Measurements from ENCODE around the gene MAD1L1. TPM values are rescaled to one million over a fixed set of nuclear protein-coding genes. Genes with fewer than 3 reads are reported as not detected.

MAD1L1 gene
- total and polyA plus RNA-seq, 4 donors, result 43.0 to 54.9 (median 49.9) TPM

GRCh38 chr7:2275101-2275500 lies 42.4 kb upstream of the MAD1L1 start:
- Histone ChIP-seq H3K4me3 (no peak overlapping the region), H3K27me3 (ENCODE audit: control insufficient read depth in 3 of 3, insufficient read depth in 3 of 3, low read length in 2 of 3) (no peaks in the 10 kb centered on the region), H3K9me3 (ENCODE audit: control insufficient read depth in 4 of 4, insufficient read depth in 3 of 4, low read length in 3 of 4) (no peaks in the 10 kb centered on the region), H3K9ac (ENCODE audit: insufficient read depth in 1 of 2, low read length in 2 of 2) (no peak overlapping the region), H3K4me1 (ENCODE audit: control insufficient read depth in 5 of 5, insufficient read depth in 5 of 5, low read length in 5 of 5) (peaks cover 0 to 10% (median 7%) of the 10 kb centered on the region in 5 donors), H3K36me3 (ENCODE audit: control insufficient read depth in 4 of 4, insufficient read depth in 4 of 4, low read length in 4 of 4) (peaks cover 0 to 32% (median 12%) of the 10 kb centered on the region in 4 donors), H3K27ac (ENCODE audit: low read depth in 1 of 2, low read length in 1 of 2) (no peak overlapping the region)
- ATAC-seq (ENCODE audit: insufficient read depth, low FRiP score) (no peak), DNase-seq (no peak)
- WGBS, 2 donors, result 92 to 93% methylated on average over 18 of the region's 18 CpGs
- TF ChIP-seq CTCF (IDR thresholded peaks at IDR 0.05; ENCODE audit: control extremely low read depth, extremely low read depth), result no peak

- Histone ChIP-seq H3K4me1 (ENCODE audit: control insufficient read depth in 5 of 5, insufficient read depth in 5 of 5, low read length in 5 of 5) (peaks cover 0 to 6% (median 3%) of the 10 kb centered on the region in 5 donors), H3K27ac (ENCODE audit: low read depth in 1 of 2, low read length in 1 of 2) (no peak overlapping the region), H3K4me3 (no peak overlapping the region), H3K27me3 (ENCODE audit: control insufficient read depth in 3 of 3, insufficient read depth in 3 of 3, low read length in 2 of 3) (no peaks in the 10 kb centered on the region), H3K9me3 (ENCODE audit: control insufficient read depth in 4 of 4, insufficient read depth in 3 of 4, low read length in 3 of 4) (no peaks in the 10 kb centered on the region), H3K9ac (ENCODE audit: insufficient read depth in 1 of 2, low read length in 2 of 2) (no peak overlapping the region), H3K36me3 (ENCODE audit: control insufficient read depth in 4 of 4, insufficient read depth in 4 of 4, low read length in 4 of 4) (peaks cover 0 to 32% (median 12%) of the 10 kb centered on the region in 4 donors)
- TF ChIP-seq CTCF (IDR thresholded peaks at IDR 0.05; ENCODE audit: control extremely low read depth, extremely low read depth), result no peak
- 91 to 96% methylated on average over 7 of the region's 7 CpGs for WGBS, 2 donors
- ATAC-seq (ENCODE audit: insufficient read depth, low FRiP score) (no peak), DNase-seq (no peak)
Observed at GRCh38 chr7:2274666-2275065, 41.9 kb upstream of the MAD1L1 start.

- H3K4me3 ChIP-seq, result no peak overlapping the region
- peaks cover 0 to 32% (median 12%) of the 10 kb centered on the region in 4 donors for H3K36me3 ChIP-seq (ENCODE audit: control insufficient read depth in 4 of 4, insufficient read depth in 4 of 4, low read length in 4 of 4)
- H3K4me1 ChIP-seq (ENCODE audit: control insufficient read depth in 5 of 5, insufficient read depth in 5 of 5, low read length in 5 of 5), result no peaks in the 10 kb centered on the region
- ATAC-seq (ENCODE audit: insufficient read depth, low FRiP score) (no peak), DNase-seq (no peak)
- WGBS, 2 donors, result 94 to 98% methylated on average over 20 of the region's 20 CpGs
- no peak overlapping the region for H3K9ac ChIP-seq (ENCODE audit: insufficient read depth in 1 of 2, low read length in 2 of 2)
- TF ChIP-seq CTCF (IDR thresholded peaks at IDR 0.05; ENCODE audit: control extremely low read depth, extremely low read depth), result no peak
- no peaks in the 10 kb centered on the region for H3K9me3 ChIP-seq (ENCODE audit: control insufficient read depth in 4 of 4, insufficient read depth in 3 of 4, low read length in 3 of 4)
- H3K27ac ChIP-seq (ENCODE audit: low read depth in 1 of 2, low read length in 1 of 2), result no peak overlapping the region
- H3K27me3 ChIP-seq (ENCODE audit: control insufficient read depth in 3 of 3, insufficient read depth in 3 of 3, low read length in 2 of 3), result no peaks in the 10 kb centered on the region
Observed at GRCh38 chr7:2273866-2274265, 41.1 kb upstream of the MAD1L1 start.

GRCh38 chr7:2272031-2272430 lies 39.3 kb upstream of the MAD1L1 start:
- no peak for ATAC-seq (ENCODE audit: insufficient read depth, low FRiP score)

More at GRCh38 chr7:2272031-2272430, 39.3 kb upstream of the MAD1L1 start:
- no peak for DNase-seq
- WGBS, 2 donors, result 89 to 92% methylated on average over 9 of the region's 9 CpGs
- no peak for TF ChIP-seq CTCF (IDR thresholded peaks at IDR 0.05; ENCODE audit: control extremely low read depth, extremely low read depth)
- Histone ChIP-seq H3K27ac (ENCODE audit: low read depth in 1 of 2, low read length in 1 of 2) (no peak overlapping the region), H3K9me3 (ENCODE audit: control insufficient read depth in 4 of 4, insufficient read depth in 3 of 4, low read length in 3 of 4) (no peaks in the 10 kb centered on the region), H3K36me3 (ENCODE audit: control insufficient read depth in 4 of 4, insufficient read depth in 4 of 4, low read length in 4 of 4) (peaks cover 0 to 30% (median 9%) of the 10 kb centered on the region in 4 donors), H3K27me3 (ENCODE audit: control insufficient read depth in 3 of 3, insufficient read depth in 3 of 3, low read length in 2 of 3) (no peaks in the 10 kb centered on the region), H3K4me1 (ENCODE audit: control insufficient read depth in 5 of 5, insufficient read depth in 5 of 5, low read length in 5 of 5) (no peaks in the 10 kb centered on the region), H3K4me3 (no peak overlapping the region), H3K9ac (ENCODE audit: insufficient read depth in 1 of 2, low read length in 2 of 2) (no peak overlapping the region)
